ENCODE data around the gene HOXC6. TPM values are rescaled to one million over a fixed set of nuclear protein-coding genes. Genes with fewer than 3 reads are reported as not detected.

Gene HOXC6
- total and polyA plus RNA-seq, 9 of the 15 experiments (the other 6 are each of a cell fraction or from before 2014, with no cell fraction given): 0.06 to 4.0 (median 1.4) TPM

GRCh38 chr12:53999559-54000115 lies 28.6 kb upstream of the HOXC6 start (continued):
- TF ChIP-seq, protein P1, sequence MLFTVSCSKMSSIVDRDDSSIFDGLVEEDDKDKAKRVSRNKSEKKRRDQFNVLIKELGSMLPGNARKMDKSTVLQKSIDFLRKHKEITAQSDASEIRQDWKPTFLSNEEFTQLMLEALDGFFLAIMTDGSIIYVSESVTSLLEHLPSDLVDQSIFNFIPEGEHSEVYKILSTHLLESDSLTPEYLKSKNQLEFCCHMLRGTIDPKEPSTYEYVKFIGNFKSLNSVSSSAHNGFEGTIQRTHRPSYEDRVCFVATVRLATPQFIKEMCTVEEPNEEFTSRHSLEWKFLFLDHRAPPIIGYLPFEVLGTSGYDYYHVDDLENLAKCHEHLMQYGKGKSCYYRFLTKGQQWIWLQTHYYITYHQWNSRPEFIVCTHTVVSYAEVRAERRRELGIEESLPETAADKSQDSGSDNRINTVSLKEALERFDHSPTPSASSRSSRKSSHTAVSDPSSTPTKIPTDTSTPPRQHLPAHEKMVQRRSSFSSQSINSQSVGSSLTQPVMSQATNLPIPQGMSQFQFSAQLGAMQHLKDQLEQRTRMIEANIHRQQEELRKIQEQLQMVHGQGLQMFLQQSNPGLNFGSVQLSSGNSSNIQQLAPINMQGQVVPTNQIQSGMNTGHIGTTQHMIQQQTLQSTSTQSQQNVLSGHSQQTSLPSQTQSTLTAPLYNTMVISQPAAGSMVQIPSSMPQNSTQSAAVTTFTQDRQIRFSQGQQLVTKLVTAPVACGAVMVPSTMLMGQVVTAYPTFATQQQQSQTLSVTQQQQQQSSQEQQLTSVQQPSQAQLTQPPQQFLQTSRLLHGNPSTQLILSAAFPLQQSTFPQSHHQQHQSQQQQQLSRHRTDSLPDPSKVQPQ (CRISPR knock-in tag; IDR thresholded peaks at IDR 0.05; ENCODE audit: borderline replicate concordance): no peak
- no peak for TF ChIP-seq ZNF584 (CRISPR knock-in tag; IDR thresholded peaks at IDR 0.05; ENCODE audit: low read depth)
- TF ChIP-seq SP1 (CRISPR knock-in tag; IDR thresholded peaks at IDR 0.05): no peak
- no peak for TF ChIP-seq NONO (IDR thresholded peaks at IDR 0.05; ENCODE audit: low read depth in 2 of 2, low read length in 1 of 2)
- TF ChIP-seq GATAD2A (IDR thresholded peaks at IDR 0.05): peak; percentile 66; the same call in 1 of the 2 replicates
- TF ChIP-seq ZNF512 (tag; IDR thresholded peaks at IDR 0.05): no peak
- TF ChIP-seq, protein P2, sequence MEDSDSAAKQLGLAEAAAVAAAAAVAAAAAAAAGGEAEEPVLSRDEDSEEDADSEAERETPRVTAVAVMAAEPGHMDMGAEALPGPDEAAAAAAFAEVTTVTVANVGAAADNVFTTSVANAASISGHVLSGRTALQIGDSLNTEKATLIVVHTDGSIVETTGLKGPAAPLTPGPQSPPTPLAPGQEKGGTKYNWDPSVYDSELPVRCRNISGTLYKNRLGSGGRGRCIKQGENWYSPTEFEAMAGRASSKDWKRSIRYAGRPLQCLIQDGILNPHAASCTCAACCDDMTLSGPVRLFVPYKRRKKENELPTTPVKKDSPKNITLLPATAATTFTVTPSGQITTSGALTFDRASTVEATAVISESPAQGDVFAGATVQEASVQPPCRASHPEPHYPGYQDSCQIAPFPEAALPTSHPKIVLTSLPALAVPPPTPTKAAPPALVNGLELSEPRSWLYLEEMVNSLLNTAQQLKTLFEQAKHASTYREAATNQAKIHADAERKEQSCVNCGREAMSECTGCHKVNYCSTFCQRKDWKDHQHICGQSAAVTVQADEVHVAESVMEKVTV (CRISPR knock-in tag; IDR thresholded peaks at IDR 0.05): no peak
- TF ChIP-seq, protein P3, sequence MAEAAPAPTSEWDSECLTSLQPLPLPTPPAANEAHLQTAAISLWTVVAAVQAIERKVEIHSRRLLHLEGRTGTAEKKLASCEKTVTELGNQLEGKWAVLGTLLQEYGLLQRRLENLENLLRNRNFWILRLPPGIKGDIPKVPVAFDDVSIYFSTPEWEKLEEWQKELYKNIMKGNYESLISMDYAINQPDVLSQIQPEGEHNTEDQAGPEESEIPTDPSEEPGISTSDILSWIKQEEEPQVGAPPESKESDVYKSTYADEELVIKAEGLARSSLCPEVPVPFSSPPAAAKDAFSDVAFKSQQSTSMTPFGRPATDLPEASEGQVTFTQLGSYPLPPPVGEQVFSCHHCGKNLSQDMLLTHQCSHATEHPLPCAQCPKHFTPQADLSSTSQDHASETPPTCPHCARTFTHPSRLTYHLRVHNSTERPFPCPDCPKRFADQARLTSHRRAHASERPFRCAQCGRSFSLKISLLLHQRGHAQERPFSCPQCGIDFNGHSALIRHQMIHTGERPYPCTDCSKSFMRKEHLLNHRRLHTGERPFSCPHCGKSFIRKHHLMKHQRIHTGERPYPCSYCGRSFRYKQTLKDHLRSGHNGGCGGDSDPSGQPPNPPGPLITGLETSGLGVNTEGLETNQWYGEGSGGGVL (CRISPR knock-in tag; IDR thresholded peaks at IDR 0.05): no peak
- TF ChIP-seq KAT8 (IDR thresholded peaks at IDR 0.05; ENCODE audit: low read depth): no peak
- TF ChIP-seq, protein P4, sequence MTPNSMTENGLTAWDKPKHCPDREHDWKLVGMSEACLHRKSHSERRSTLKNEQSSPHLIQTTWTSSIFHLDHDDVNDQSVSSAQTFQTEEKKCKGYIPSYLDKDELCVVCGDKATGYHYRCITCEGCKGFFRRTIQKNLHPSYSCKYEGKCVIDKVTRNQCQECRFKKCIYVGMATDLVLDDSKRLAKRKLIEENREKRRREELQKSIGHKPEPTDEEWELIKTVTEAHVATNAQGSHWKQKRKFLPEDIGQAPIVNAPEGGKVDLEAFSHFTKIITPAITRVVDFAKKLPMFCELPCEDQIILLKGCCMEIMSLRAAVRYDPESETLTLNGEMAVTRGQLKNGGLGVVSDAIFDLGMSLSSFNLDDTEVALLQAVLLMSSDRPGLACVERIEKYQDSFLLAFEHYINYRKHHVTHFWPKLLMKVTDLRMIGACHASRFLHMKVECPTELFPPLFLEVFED (CRISPR knock-in tag; conservative IDR thresholded peaks at IDR 0.05): no peak
- no peak for TF ChIP-seq FOXM1 (IDR thresholded peaks at IDR 0.05; ENCODE audit: low read depth)
- TF ChIP-seq FOXM1 (CRISPR knock-in tag; IDR thresholded peaks at IDR 0.05; ENCODE audit: low read depth): no peak
- no peak for TF ChIP-seq PCBP2 (IDR thresholded peaks at IDR 0.05; ENCODE audit: low read depth, low read length, poor library complexity, severe bottlenecking)
- TF ChIP-seq ETV1 (tag; conservative IDR thresholded peaks at IDR 0.05; ENCODE audit: low read depth): no peak
- TF ChIP-seq, protein P5, sequence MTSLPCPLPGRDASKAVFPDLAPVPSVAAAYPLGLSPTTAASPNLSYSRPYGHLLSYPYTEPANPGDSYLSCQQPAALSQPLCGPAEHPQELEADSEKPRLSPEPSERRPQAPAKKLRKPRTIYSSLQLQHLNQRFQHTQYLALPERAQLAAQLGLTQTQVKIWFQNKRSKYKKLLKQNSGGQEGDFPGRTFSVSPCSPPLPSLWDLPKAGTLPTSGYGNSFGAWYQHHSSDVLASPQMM (CRISPR knock-in tag; IDR thresholded peaks at IDR 0.05): no peak
- TF ChIP-seq THRAP3 (IDR thresholded peaks at IDR 0.05; ENCODE audit: borderline replicate concordance): no peak
- TF ChIP-seq PHF8 (IDR thresholded peaks at IDR 0.05; ENCODE audit: borderline replicate concordance, low read length): no peak
- TF ChIP-seq EWSR1 (IDR thresholded peaks at IDR 0.05; ENCODE audit: borderline replicate concordance, low read depth, partially characterized antibody): no peak
